Neuronal stem cell (in vitro differentiated cells): ENCODE measurements around the gene CTNNA3.

ENCODE experiments used
- DNase-seq: peaks from one replicate; pipeline ENCODE4 v3.0.0-alpha.2; 2013; ENCODE audit warnings: low spot score
- H2AFZ ChIP-seq: one replicate; pipeline ENCODE4 v1.6.1; 2013; ENCODE audit warnings: mild to moderate bottlenecking, low read length, inconsistent platforms
- H2AK5ac ChIP-seq: 2 replicates; pipeline ENCODE4 v1.6.1; 2013; ENCODE audit warnings: low read depth, mild to moderate bottlenecking, inconsistent platforms, low read length, moderate library complexity, mixed read lengths
- H2BK120ac ChIP-seq: 2 replicates; pipeline ENCODE4 v1.6.1; 2013; ENCODE audit warnings: low read depth, mild to moderate bottlenecking, inconsistent platforms, low read length, moderate library complexity, mixed read lengths
- H2BK12ac ChIP-seq: one replicate; pipeline ENCODE4 v1.6.1; 2013; ENCODE audit warnings: low read length, inconsistent platforms
- H2BK15ac ChIP-seq: 2 replicates; pipeline ENCODE4 v1.6.1; 2013; ENCODE audit warnings: mild to moderate bottlenecking, low read length, inconsistent platforms, mixed read lengths
- H2BK5ac ChIP-seq: one replicate; pipeline ENCODE4 v1.6.1; 2013; ENCODE audit warnings: inconsistent platforms, mild to moderate bottlenecking, low read length, moderate library complexity
- H3K14ac ChIP-seq: one replicate; pipeline ENCODE4 v1.6.1; 2013; ENCODE audit warnings: low read length, inconsistent platforms
- H3K18ac ChIP-seq: 2 replicates; pipeline ENCODE4 v1.6.1; 2013; ENCODE audit warnings: low read length, inconsistent platforms
- H3K23ac ChIP-seq: 2 replicates; pipeline ENCODE4 v1.6.1; 2013; ENCODE audit warnings: low read depth, mild to moderate bottlenecking, mixed read lengths, low read length, inconsistent platforms; ENCODE audit not compliant: poor library complexity
- H3K27ac ChIP-seq: replicated peaks from 3 replicates; pipeline ENCODE4 v1.5.1; 2013; ENCODE audit warnings: low read length, inconsistent platforms
- H3K27me3 ChIP-seq, 3 experiments: 2 replicates each; pipeline ENCODE4 v1.6.1; 2013; ENCODE audit warnings: low read length in 3 of 3, mild to moderate bottlenecking in 2 of 3, inconsistent platforms in 1 of 3, low read depth in 1 of 3, mixed read lengths in 1 of 3, moderate library complexity in 1 of 3; ENCODE audit not compliant: control insufficient read depth in 3 of 3, insufficient read depth in 3 of 3
- H3K36me3 ChIP-seq, 2 donors: replicated peaks in 1 of 2; 2 replicates each; pipeline ENCODE4 v1.6.1; 2013; ENCODE audit warnings: low read length in 2 of 2; ENCODE audit not compliant: control insufficient read depth in 2 of 2, insufficient read depth in 2 of 2
- H3K4ac ChIP-seq: 2 replicates; pipeline ENCODE4 v1.6.1; 2013; ENCODE audit warnings: inconsistent platforms, mild to moderate bottlenecking, low read length, moderate library complexity
- H3K4me1 ChIP-seq, 2 donors: 1 replicate in 1 of 2; 2 replicates in 1 of 2; pipeline ENCODE4 v1.6.1; 2013; ENCODE audit warnings: low read length in 2 of 2, low read depth in 1 of 2; ENCODE audit not compliant: control insufficient read depth in 2 of 2, insufficient read depth in 1 of 2
- H3K4me2 ChIP-seq: one replicate; pipeline ENCODE4 v1.6.1; 2013; ENCODE audit warnings: mild to moderate bottlenecking, low read length, inconsistent platforms; ENCODE audit not compliant: insufficient read depth, poor library complexity, severe bottlenecking
- H3K4me3 ChIP-seq, 2 donors: 2 replicates each; pipeline ENCODE4 v1.5.1; 2013; ENCODE audit warnings: low read length in 2 of 2, mild to moderate bottlenecking in 2 of 2, inconsistent platforms in 1 of 2, moderate library complexity in 1 of 2
- H3K79me1 ChIP-seq: one replicate; pipeline ENCODE4 v1.6.1; 2013; ENCODE audit warnings: low read depth, mild to moderate bottlenecking, inconsistent platforms, low read length, moderate library complexity
- H3K9ac ChIP-seq: one replicate; pipeline ENCODE4 v1.6.1; 2013; ENCODE audit warnings: mild to moderate bottlenecking, low read depth, low read length, inconsistent platforms; ENCODE audit not compliant: poor library complexity
- H3K9me3 ChIP-seq, 2 donors: replicated peaks in 1 of 2; 2 replicates each; pipeline versions ENCODE3 to v1.6.1; 2013; ENCODE audit warnings: low read length in 2 of 2, mild to moderate bottlenecking in 2 of 2, inconsistent platforms in 1 of 2, low read depth in 1 of 2, mixed read lengths in 1 of 2, moderate library complexity in 1 of 2; ENCODE audit not compliant: control insufficient read depth in 2 of 2, insufficient read depth in 1 of 2
- H4K8ac ChIP-seq: one replicate; pipeline ENCODE4 v1.6.1; 2013; ENCODE audit warnings: low read depth, mild to moderate bottlenecking, inconsistent platforms, low read length, moderate library complexity
- H4K91ac ChIP-seq: one replicate; pipeline ENCODE4 v1.6.1; 2013; ENCODE audit warnings: low read length, low read depth, mild to moderate bottlenecking, inconsistent platforms; ENCODE audit not compliant: poor library complexity
- whole genome bisulfite sequencing, 2 donors: extraction: QIAGEN DNeasy Blood & Tissue Kit; methylation state at CpG; one replicate each; pipeline ENCODE4 v1.1.7; 2013; ENCODE audit warnings: missing lambda C conversion rate in 2 of 2, mixed read lengths in 1 of 2; ENCODE audit not compliant: insufficient read length in 2 of 2, insufficient replicate concordance in 1 of 2; ENCODE audit errors: extremely low coverage in 2 of 2; 5-methylcytosine and 5-hydroxymethylcytosine counted together

Gene CTNNA3

DNA sequence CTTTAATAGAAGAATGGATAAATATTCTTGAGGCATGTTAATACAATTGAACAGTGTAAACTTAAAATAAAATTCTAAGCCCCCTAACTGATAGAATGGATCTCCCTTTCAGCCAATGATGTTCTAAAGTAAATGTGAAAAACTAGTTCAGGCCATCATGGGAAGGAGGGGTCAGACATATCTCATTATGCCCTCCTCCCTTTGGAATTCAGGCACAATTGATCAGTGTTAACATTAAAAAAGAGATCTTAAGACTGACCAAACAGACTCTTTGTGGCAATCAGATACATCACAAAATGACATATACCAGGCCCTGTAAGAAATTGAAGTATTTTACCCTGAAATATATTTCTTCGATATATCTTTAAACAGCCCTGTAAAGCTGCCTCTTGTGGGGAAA lies 1453.1 kb downstream of the CTNNA3 start:
- no peak overlapping the region for H2AK5ac ChIP-seq
- H3K4me1 ChIP-seq, result no peaks in the 10 kb centered on the region
- no peaks in the 10 kb centered on the region for H3K9me3 ChIP-seq
- WGBS, 2 donors, result no CpG with 5 or more reads among the region's 1 CpG
- no peaks in the 10 kb centered on the region for H3K27me3 ChIP-seq
- no peak for DNase-seq
- H3K27ac ChIP-seq, result no peak overlapping the region
- H3K14ac ChIP-seq, result no peak overlapping the region
- H2BK120ac ChIP-seq, result no peak overlapping the region
- H2AFZ ChIP-seq, result no peak overlapping the region
- H2BK5ac ChIP-seq, result no peak overlapping the region
- no peak overlapping the region for H3K4ac ChIP-seq
- no peak overlapping the region for H3K4me3 ChIP-seq
- no peak overlapping the region for H2BK12ac ChIP-seq
- H4K91ac ChIP-seq, result no peak overlapping the region
- no peak overlapping the region for H3K4me2 ChIP-seq
- H3K18ac ChIP-seq, result no peak overlapping the region
- H3K23ac ChIP-seq, result no peak overlapping the region
- no peaks in the 10 kb centered on the region for H3K36me3 ChIP-seq
- H3K79me1 ChIP-seq, result no peaks in the 10 kb centered on the region
- H2BK15ac ChIP-seq, result no peak overlapping the region
- H3K9ac ChIP-seq, result no peak overlapping the region
- H4K8ac ChIP-seq, result no peak overlapping the region

DNA sequence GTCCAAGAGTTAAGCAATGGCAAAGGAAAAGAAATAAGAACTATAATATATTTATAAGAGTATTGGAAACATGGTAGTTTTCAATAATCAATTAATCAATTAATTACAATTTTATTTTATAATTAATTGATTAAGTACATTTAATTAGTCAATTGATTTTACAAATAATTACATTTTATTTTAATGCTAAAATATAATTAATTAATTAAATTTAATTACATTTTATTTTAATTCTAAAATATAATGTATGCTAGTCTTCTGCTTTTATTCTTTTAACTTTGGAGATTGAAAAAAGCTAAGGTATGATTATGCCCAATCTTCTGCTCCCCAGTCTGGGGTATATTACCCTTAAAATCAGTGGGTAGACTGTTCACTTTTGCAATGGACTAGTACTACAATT lies 1456.9 kb downstream of the CTNNA3 start:
- no peak overlapping the region for H3K9ac ChIP-seq
- H3K14ac ChIP-seq, result no peak overlapping the region
- DNase-seq, result no peak
- H3K4ac ChIP-seq, result no peak overlapping the region
- H3K4me3 ChIP-seq, result no peak overlapping the region
- no peak overlapping the region for H3K18ac ChIP-seq
- H3K4me2 ChIP-seq, result no peak overlapping the region
- H2BK12ac ChIP-seq, result no peak overlapping the region
- no peak overlapping the region for H3K27ac ChIP-seq
- no peaks in the 10 kb centered on the region for H3K4me1 ChIP-seq
- no peaks in the 10 kb centered on the region for H3K36me3 ChIP-seq
- H4K91ac ChIP-seq, result no peak overlapping the region
- no peaks in the 10 kb centered on the region for H3K27me3 ChIP-seq
- no peak overlapping the region for H2BK120ac ChIP-seq
- H2AFZ ChIP-seq, result no peak overlapping the region
- H3K9me3 ChIP-seq, result no peaks in the 10 kb centered on the region
- no peak overlapping the region for H2BK5ac ChIP-seq
- H4K8ac ChIP-seq, result no peak overlapping the region
- H3K79me1 ChIP-seq, result no peaks in the 10 kb centered on the region
- H2AK5ac ChIP-seq, result no peak overlapping the region
- H3K23ac ChIP-seq, result no peak overlapping the region
- H2BK15ac ChIP-seq, result no peak overlapping the region

DNA sequence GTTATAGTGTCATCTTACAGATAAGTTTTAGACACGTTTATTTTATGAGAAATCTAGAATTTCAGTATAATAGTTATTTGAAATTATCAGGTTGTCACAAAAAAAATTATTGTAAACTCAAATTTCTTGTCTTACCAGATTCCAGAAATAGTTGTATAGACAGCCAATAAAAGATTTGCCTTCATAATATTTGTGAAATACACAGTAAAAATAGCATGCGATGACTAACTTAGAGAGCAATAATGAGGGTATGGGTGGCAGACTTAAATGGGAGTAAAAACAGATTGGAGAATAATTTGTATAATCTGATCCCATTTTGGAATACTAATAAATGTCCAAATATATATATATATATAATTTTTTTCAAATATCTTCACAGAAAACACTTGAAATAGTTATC lies 1457.7 kb downstream of the CTNNA3 start:
- no peak overlapping the region for H2BK120ac ChIP-seq
- no peak overlapping the region for H2AFZ ChIP-seq
- H3K4me1 ChIP-seq, result no peaks in the 10 kb centered on the region
- no peak overlapping the region for H2BK12ac ChIP-seq
- no peak overlapping the region for H2AK5ac ChIP-seq
- DNase-seq, result no peak
- H2BK5ac ChIP-seq, result no peak overlapping the region
- no peak overlapping the region for H3K4me2 ChIP-seq
- no peak overlapping the region for H3K9ac ChIP-seq
- no peak overlapping the region for H3K14ac ChIP-seq
- H3K27ac ChIP-seq, result no peak overlapping the region
- no peaks in the 10 kb centered on the region for H3K79me1 ChIP-seq
- no peak overlapping the region for H4K91ac ChIP-seq
- no peak overlapping the region for H3K4ac ChIP-seq
- no CpG with 5 or more reads among the region's 2 CpGs for WGBS, 2 donors
- no peak overlapping the region for H4K8ac ChIP-seq
- no peaks in the 10 kb centered on the region for H3K27me3 ChIP-seq
- no peak overlapping the region for H3K23ac ChIP-seq
- no peak overlapping the region for H2BK15ac ChIP-seq
- H3K9me3 ChIP-seq, result no peaks in the 10 kb centered on the region
- H3K4me3 ChIP-seq, result no peak overlapping the region
- no peak overlapping the region for H3K18ac ChIP-seq
- H3K36me3 ChIP-seq, result no peaks in the 10 kb centered on the region

DNA sequence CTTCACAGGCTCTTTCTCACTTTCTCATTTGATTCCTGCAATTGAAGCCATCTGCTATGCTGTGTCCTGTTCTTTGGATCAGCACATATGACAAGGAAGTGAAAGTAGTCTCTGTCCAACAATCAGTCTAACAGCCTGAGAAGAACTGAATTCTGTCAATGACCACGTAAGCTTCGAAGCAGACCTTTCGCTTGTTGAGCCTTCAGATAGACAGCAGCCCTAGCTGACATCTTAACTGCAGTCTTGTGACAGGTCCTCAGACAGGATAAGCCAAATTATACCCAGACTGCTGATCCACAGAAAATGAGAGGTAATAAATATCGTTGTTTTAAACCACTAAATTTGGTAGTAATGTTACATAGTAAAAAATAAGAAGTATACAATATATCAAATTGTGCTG lies 1461.1 kb downstream of the CTNNA3 start:
- Histone ChIP-seq H3K4ac (no peak overlapping the region), H3K23ac (no peak overlapping the region), H3K18ac (no peak overlapping the region), H3K4me1 (no peaks in the 10 kb centered on the region), H2AFZ (peak overlapping the region; percentile 51), H3K79me1 (no peaks in the 10 kb centered on the region), H3K14ac (no peak overlapping the region), H3K9me3 (peaks cover 0 to 2% of the 10 kb centered on the region in 2 donors), H2AK5ac (no peak overlapping the region), H3K9ac (no peak overlapping the region), H2BK15ac (no peak overlapping the region), H4K91ac (no peak overlapping the region), H4K8ac (no peak overlapping the region), H2BK120ac (no peak overlapping the region), H3K4me2 (no peak overlapping the region), H3K36me3 (no peaks in the 10 kb centered on the region), H3K27me3 (no peaks in the 10 kb centered on the region), H2BK12ac (no peak overlapping the region), H3K4me3 (no peak overlapping the region), H2BK5ac (no peak overlapping the region), H3K27ac (no peak overlapping the region)
- no peak for DNase-seq
- no CpG with 5 or more reads among the region's 4 CpGs for WGBS, 2 donors
